Endothelial cell (in vitro differentiated cells): ENCODE data around the gene PPP1R3E. TPM values are rescaled to one million over a fixed set of nuclear protein-coding genes. Genes with fewer than 3 reads are reported as not detected.

Experiments used
- DNase-seq: peaks from one replicate; pipeline ENCODE4 v3.0.0; 2021; ENCODE audit warnings: low spot score
- H3K27ac Mint-ChIP-seq: one replicate; pipeline ENCODE4 v1.8.0; 2021; ENCODE audit warnings: mixed read lengths, inconsistent platforms; ENCODE audit not compliant: unreplicated experiment
- H3K27me3 Mint-ChIP-seq: one replicate; pipeline ENCODE4 v1.8.0; 2021; ENCODE audit warnings: mild to moderate bottlenecking, moderate library complexity, mixed read lengths, inconsistent platforms; ENCODE audit not compliant: unreplicated experiment
- H3K36me3 Mint-ChIP-seq: one replicate; pipeline ENCODE4 v1.8.0; 2021; ENCODE audit warnings: mild to moderate bottlenecking, low read depth, mixed read lengths, inconsistent platforms; ENCODE audit not compliant: unreplicated experiment
- H3K4me1 Mint-ChIP-seq: one replicate; pipeline ENCODE4 v1.8.0; 2021; ENCODE audit warnings: mild to moderate bottlenecking, mixed read lengths, inconsistent platforms; ENCODE audit not compliant: unreplicated experiment
- H3K4me3 Mint-ChIP-seq: one replicate; pipeline ENCODE4 v1.8.0; 2021; ENCODE audit warnings: mild to moderate bottlenecking, mixed read lengths, inconsistent platforms; ENCODE audit not compliant: unreplicated experiment
- H3K9me3 Mint-ChIP-seq: one replicate; pipeline ENCODE4 v1.8.0; 2021; ENCODE audit warnings: mixed read lengths, inconsistent platforms; ENCODE audit not compliant: unreplicated experiment
- CTCF ChIP-seq: fragments of 200-600 bp; sonication (generic); IDR thresholded peaks from one replicate; pipeline ENCODE4 v1.5.0; 2021; ENCODE audit warnings: antibody characterized with exemption; ENCODE audit not compliant: unreplicated experiment
- total RNA-seq: library from RNA; stranded (reverse); fragmentation: NEBNext Ultra II Directional; extraction: Animal tissue kit (Norgen Biotek cat#: 25700); gene quantifications from one replicate; pipeline ENCODE4 v1.2.1, GENCODE V29; 2021; ENCODE audit not compliant: unreplicated experiment

The PPP1R3E gene
- total RNA-seq, 1 donor from 2014 or later: 8.4 TPM

- no peak for TF ChIP-seq CTCF
- DNase-seq: no peak
- Mint-ChIP-seq H3K4me3 (peak overlapping the region; percentile 91), H3K27me3 (peaks cover 16% of the 10 kb centered on the region), H3K36me3 (peaks cover 18% of the 10 kb centered on the region), H3K4me1 (peaks cover 37% of the 10 kb centered on the region), H3K9me3 (no peaks in the 10 kb centered on the region), H3K27ac (peak overlapping the region; percentile 80)
Observed at GRCh38 chr14:23299986-23300686, 2.5 kb downstream of the PPP1R3E start.

GRCh38 chr14:23299211-23299957 is 3.3 kb downstream of the PPP1R3E start:
- DNase-seq: no peak
- TF ChIP-seq CTCF: no peak
- peak overlapping the region; percentile 61 for H3K27ac Mint-ChIP-seq
- H3K4me1 Mint-ChIP-seq: peaks cover 41% of the 10 kb centered on the region
- peak overlapping the region; percentile 69 for H3K4me3 Mint-ChIP-seq
- peaks cover 12% of the 10 kb centered on the region for H3K27me3 Mint-ChIP-seq
- no peaks in the 10 kb centered on the region for H3K9me3 Mint-ChIP-seq
- H3K36me3 Mint-ChIP-seq: peaks cover 18% of the 10 kb centered on the region

GRCh38 chr14:23297611-23298277 is 4.9 kb downstream of the PPP1R3E start:
- H3K4me3 Mint-ChIP-seq: no peak overlapping the region
- H3K9me3 Mint-ChIP-seq: no peaks in the 10 kb centered on the region
- no peak for TF ChIP-seq CTCF
- H3K36me3 Mint-ChIP-seq: peaks cover 18% of the 10 kb centered on the region
- DNase-seq: no peak
- no peak overlapping the region for H3K27ac Mint-ChIP-seq
- H3K4me1 Mint-ChIP-seq: peaks cover 39% of the 10 kb centered on the region
- H3K27me3 Mint-ChIP-seq: peaks cover 14% of the 10 kb centered on the region

GRCh38 chr14:23297096-23297495 is 5.6 kb downstream of the PPP1R3E start:
- no peak overlapping the region for H3K4me3 Mint-ChIP-seq
- no peaks in the 10 kb centered on the region for H3K9me3 Mint-ChIP-seq
- no peak overlapping the region for H3K27ac Mint-ChIP-seq
- no peak for DNase-seq
- TF ChIP-seq CTCF: no peak
- H3K4me1 Mint-ChIP-seq: peaks cover 36% of the 10 kb centered on the region
- H3K27me3 Mint-ChIP-seq: peaks cover 11% of the 10 kb centered on the region
- H3K36me3 Mint-ChIP-seq: peaks cover 18% of the 10 kb centered on the region
